Measurements from ENCODE around the gene TBC1D32. TPM values are rescaled to one million over a fixed set of nuclear protein-coding genes. Genes with fewer than 3 reads are reported as not detected.
A peak's percentile ranks its signal among the peaks of the same experiment; 100 is the strongest.

The TBC1D32 gene
- total and polyA plus RNA-seq, 2 experiments from 2014 or later = 4.7 to 9.0 TPM

DNA sequence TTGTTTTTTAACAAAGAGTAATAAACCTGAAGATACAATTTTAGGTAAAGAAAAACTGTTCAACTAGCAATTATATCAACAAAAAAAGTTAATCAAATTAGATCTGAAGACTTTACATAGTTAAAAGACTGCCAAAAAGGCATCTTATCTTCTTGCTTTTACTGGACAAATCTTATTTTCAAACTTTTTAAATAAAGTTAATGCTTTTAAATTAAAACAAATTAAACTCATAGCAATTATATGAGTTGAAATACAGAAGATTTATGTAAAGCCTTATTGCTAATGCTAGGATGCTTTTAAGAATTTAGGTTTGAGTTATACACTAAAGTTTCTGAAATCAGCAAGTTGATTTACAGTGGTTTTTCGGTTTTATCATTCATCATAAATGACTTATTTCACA is 227.3 kb downstream of the TBC1D32 start:
- no peaks in the 10 kb centered on the region for H4K20me1 ChIP-seq (ENCODE audit: insufficient read depth)
- no peak overlapping the region for H2AFZ ChIP-seq
- no peaks in the 10 kb centered on the region for H3K9me3 ChIP-seq (ENCODE audit: low read depth)
- H3K4me2 ChIP-seq (ENCODE audit: unreplicated experiment) = no peak overlapping the region
- DNase-seq = no peak
- no peaks in the 10 kb centered on the region for H3F3A ChIP-seq (ENCODE audit: insufficient read depth)
- H3K9ac ChIP-seq = no peak overlapping the region
- H3K9me2 ChIP-seq (ENCODE audit: insufficient read depth) = no peaks in the 10 kb centered on the region
- H3K79me2 ChIP-seq (ENCODE audit: insufficient read depth) = no peaks in the 10 kb centered on the region
- no peak for TF ChIP-seq EZH2phosphoT487 (IDR thresholded peaks at IDR 0.05; ENCODE audit: insufficient read depth, low read depth)
- TF ChIP-seq EZH2 (IDR thresholded peaks at IDR 0.05; ENCODE audit: insufficient read depth, poor library complexity, severe bottlenecking) = no peak
- in situ Hi-C loops (cut with MboI) = no loop called here
- no peaks in the 10 kb centered on the region for H3K4me1 ChIP-seq (ENCODE audit: insufficient read depth)
- H3K4me3 ChIP-seq = no peak overlapping the region
- H3K27me3 ChIP-seq (replicated peaks; ENCODE audit: insufficient read depth) = no peaks in the 10 kb centered on the region
- no peaks in the 10 kb centered on the region for H3K36me3 ChIP-seq (ENCODE audit: low read depth)
- no peak overlapping the region for H3K27ac ChIP-seq
- 31 to 35% methylated on average over 1 of the region's 1 CpG for WGBS, 2 experiments (ENCODE audit: low coverage in 1 of 2, low lambda C conversion rate in 2 of 2, missing lambda C conversion rate in 2 of 2)

DNA sequence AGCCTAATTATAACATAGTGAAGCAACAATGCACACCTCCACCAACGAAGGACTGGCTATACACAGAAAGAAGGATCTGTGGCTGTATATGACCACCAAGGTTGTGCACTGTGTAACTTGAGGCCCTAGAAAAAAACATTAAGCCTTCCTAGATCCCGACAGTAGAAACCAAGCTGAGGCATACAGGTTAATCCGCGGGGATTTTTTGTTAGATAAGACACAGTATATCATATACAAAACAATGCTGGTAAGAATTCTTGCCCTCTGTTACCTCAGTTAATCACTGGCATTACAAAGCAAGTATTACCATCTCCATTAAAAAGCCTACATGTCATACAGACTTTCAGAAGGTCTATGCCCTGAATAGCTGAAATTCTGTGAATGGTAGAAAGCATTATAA is 228.8 kb downstream of the TBC1D32 start:
- H3K27ac ChIP-seq = no peak overlapping the region
- TF ChIP-seq EZH2phosphoT487 (IDR thresholded peaks at IDR 0.05; ENCODE audit: insufficient read depth, low read depth) (no peak), EZH2 (IDR thresholded peaks at IDR 0.05; ENCODE audit: insufficient read depth, poor library complexity, severe bottlenecking) (no peak)
- H3K9me2 ChIP-seq (ENCODE audit: insufficient read depth) = no peaks in the 10 kb centered on the region
- no peak overlapping the region for H3K4me2 ChIP-seq (ENCODE audit: unreplicated experiment)
- no peak overlapping the region for H2AFZ ChIP-seq
- H3K79me2 ChIP-seq (ENCODE audit: insufficient read depth) = no peaks in the 10 kb centered on the region
- no peaks in the 10 kb centered on the region for H3K4me1 ChIP-seq (ENCODE audit: insufficient read depth)
- H3K27me3 ChIP-seq (replicated peaks; ENCODE audit: insufficient read depth) = no peaks in the 10 kb centered on the region
- in situ Hi-C loops (cut with MboI) = no loop called here
- no peak overlapping the region for H3K9ac ChIP-seq
- no peak for DNase-seq
- no peak overlapping the region for H3K4me3 ChIP-seq
- no peaks in the 10 kb centered on the region for H3K9me3 ChIP-seq (ENCODE audit: low read depth)
- H3K36me3 ChIP-seq (ENCODE audit: low read depth) = no peaks in the 10 kb centered on the region
- no peaks in the 10 kb centered on the region for H4K20me1 ChIP-seq (ENCODE audit: insufficient read depth)
- 54 to 61% methylated on average over 4 of the region's 4 CpGs for WGBS, 2 experiments (ENCODE audit: low coverage in 1 of 2, low lambda C conversion rate in 2 of 2, missing lambda C conversion rate in 2 of 2)
- no peaks in the 10 kb centered on the region for H3F3A ChIP-seq (ENCODE audit: insufficient read depth)

DNA sequence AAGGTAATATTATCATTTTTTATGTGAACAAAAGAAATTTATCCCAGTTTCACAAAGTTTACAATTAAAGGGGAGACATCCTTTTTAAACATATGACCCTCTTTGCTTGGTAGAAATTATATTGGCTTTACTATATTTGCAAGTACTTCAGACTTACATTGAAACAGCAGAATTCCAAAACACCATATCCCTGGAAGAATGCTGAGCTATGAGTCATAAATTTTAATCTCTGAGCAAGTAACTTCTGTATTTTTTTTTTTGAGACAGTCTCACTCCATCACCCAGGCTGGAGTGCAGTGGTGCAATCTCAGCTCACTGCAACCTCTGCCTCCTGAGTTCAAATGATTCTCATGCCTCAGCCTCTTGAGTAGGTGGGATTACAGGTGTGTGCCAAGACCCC is 240.4 kb downstream of the TBC1D32 start:
- Histone ChIP-seq H3K9me3 (ENCODE audit: low read depth) (no peaks in the 10 kb centered on the region), H2AFZ (no peak overlapping the region), H3K9ac (no peak overlapping the region), H3K9me2 (ENCODE audit: insufficient read depth) (no peaks in the 10 kb centered on the region), H3K27me3 (replicated peaks; ENCODE audit: insufficient read depth) (no peaks in the 10 kb centered on the region), H3K4me1 (ENCODE audit: insufficient read depth) (no peaks in the 10 kb centered on the region), H3K79me2 (ENCODE audit: insufficient read depth) (no peaks in the 10 kb centered on the region), H3K4me3 (no peak overlapping the region), H3K36me3 (ENCODE audit: low read depth) (no peaks in the 10 kb centered on the region), H3F3A (ENCODE audit: insufficient read depth) (no peaks in the 10 kb centered on the region), H3K4me2 (ENCODE audit: unreplicated experiment) (no peak overlapping the region), H3K27ac (no peak overlapping the region), H4K20me1 (ENCODE audit: insufficient read depth) (no peaks in the 10 kb centered on the region)
- in situ Hi-C loops (cut with MboI) = no loop called here
- TF ChIP-seq EZH2 (IDR thresholded peaks at IDR 0.05; ENCODE audit: insufficient read depth, poor library complexity, severe bottlenecking) = no peak
- TF ChIP-seq EZH2phosphoT487 (IDR thresholded peaks at IDR 0.05; ENCODE audit: insufficient read depth, low read depth) = no peak
- DNase-seq = peak; percentile 54

DNA sequence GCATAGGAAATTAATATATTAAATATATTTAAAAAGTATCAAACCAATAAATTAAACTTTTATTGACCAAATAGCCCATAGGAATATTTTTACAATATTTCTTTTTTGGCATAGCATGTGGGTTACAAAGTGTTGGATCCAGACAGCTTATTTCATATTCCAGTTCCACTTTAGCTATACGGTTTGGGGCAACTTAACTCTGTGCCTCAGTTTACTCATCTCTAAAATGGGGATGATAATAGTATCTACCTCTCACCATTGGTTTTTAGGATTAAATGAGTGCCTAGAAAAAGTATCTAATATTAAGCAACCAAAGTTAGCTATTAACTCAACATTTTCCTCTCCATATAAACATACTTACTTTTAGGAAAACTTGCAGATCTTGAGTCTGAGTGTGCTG is 243.8 kb downstream of the TBC1D32 start:
- no peaks in the 10 kb centered on the region for H3K9me2 ChIP-seq (ENCODE audit: insufficient read depth)
- no peak overlapping the region for H3K4me2 ChIP-seq (ENCODE audit: unreplicated experiment)
- no peaks in the 10 kb centered on the region for H3F3A ChIP-seq (ENCODE audit: insufficient read depth)
- no peak for TF ChIP-seq EZH2 (IDR thresholded peaks at IDR 0.05; ENCODE audit: insufficient read depth, poor library complexity, severe bottlenecking)
- TF ChIP-seq EZH2phosphoT487 (IDR thresholded peaks at IDR 0.05; ENCODE audit: insufficient read depth, low read depth) = no peak
- no peaks in the 10 kb centered on the region for H3K9me3 ChIP-seq (ENCODE audit: low read depth)
- H2AFZ ChIP-seq = no peak overlapping the region
- in situ Hi-C loops (cut with MboI) = no loop called here
- no peak for DNase-seq
- no peaks in the 10 kb centered on the region for H3K36me3 ChIP-seq (ENCODE audit: low read depth)
- no peak overlapping the region for H3K27ac ChIP-seq
- no peaks in the 10 kb centered on the region for H3K27me3 ChIP-seq (replicated peaks; ENCODE audit: insufficient read depth)
- H3K9ac ChIP-seq = no peak overlapping the region
- no peak overlapping the region for H3K4me3 ChIP-seq
- WGBS, 2 experiments (ENCODE audit: low coverage in 1 of 2, low lambda C conversion rate in 2 of 2, missing lambda C conversion rate in 2 of 2) = 93 to 100% methylated on average over 1 of the region's 1 CpG
- H3K79me2 ChIP-seq (ENCODE audit: insufficient read depth) = no peaks in the 10 kb centered on the region
- no peaks in the 10 kb centered on the region for H4K20me1 ChIP-seq (ENCODE audit: insufficient read depth)
- H3K4me1 ChIP-seq (ENCODE audit: insufficient read depth) = no peaks in the 10 kb centered on the region

- H3K79me2 ChIP-seq (ENCODE audit: insufficient read depth) = no peaks in the 10 kb centered on the region
- no peaks in the 10 kb centered on the region for H3K36me3 ChIP-seq (ENCODE audit: low read depth)
- no peak overlapping the region for H2AFZ ChIP-seq
- H3K9me3 ChIP-seq (ENCODE audit: low read depth) = no peaks in the 10 kb centered on the region
- no peak overlapping the region for H3K27ac ChIP-seq
- TF ChIP-seq EZH2 (IDR thresholded peaks at IDR 0.05; ENCODE audit: insufficient read depth, poor library complexity, severe bottlenecking) (no peak), EZH2phosphoT487 (IDR thresholded peaks at IDR 0.05; ENCODE audit: insufficient read depth, low read depth) (no peak)
- H3K4me3 ChIP-seq = no peak overlapping the region
- H4K20me1 ChIP-seq (ENCODE audit: insufficient read depth) = no peaks in the 10 kb centered on the region
- H3K4me2 ChIP-seq (ENCODE audit: unreplicated experiment) = no peak overlapping the region
- no peaks in the 10 kb centered on the region for H3K27me3 ChIP-seq (replicated peaks; ENCODE audit: insufficient read depth)
- no peak for DNase-seq
- H3K9me2 ChIP-seq (ENCODE audit: insufficient read depth) = no peaks in the 10 kb centered on the region
- WGBS, 2 experiments (ENCODE audit: low coverage in 1 of 2, low lambda C conversion rate in 2 of 2, missing lambda C conversion rate in 2 of 2) = 91 to 94% methylated on average over 3 of the region's 3 CpGs
- in situ Hi-C loops (cut with MboI) = no loop called here
- H3K9ac ChIP-seq = no peak overlapping the region
- H3K4me1 ChIP-seq (ENCODE audit: insufficient read depth) = no peaks in the 10 kb centered on the region
- no peaks in the 10 kb centered on the region for H3F3A ChIP-seq (ENCODE audit: insufficient read depth)
Measured at GRCh38 chr6:121086876-121087275, 247.4 kb downstream of the TBC1D32 start.

Measured in GM23248 (cell line).